ENCODE results near the gene SPATA12.

DNA sequence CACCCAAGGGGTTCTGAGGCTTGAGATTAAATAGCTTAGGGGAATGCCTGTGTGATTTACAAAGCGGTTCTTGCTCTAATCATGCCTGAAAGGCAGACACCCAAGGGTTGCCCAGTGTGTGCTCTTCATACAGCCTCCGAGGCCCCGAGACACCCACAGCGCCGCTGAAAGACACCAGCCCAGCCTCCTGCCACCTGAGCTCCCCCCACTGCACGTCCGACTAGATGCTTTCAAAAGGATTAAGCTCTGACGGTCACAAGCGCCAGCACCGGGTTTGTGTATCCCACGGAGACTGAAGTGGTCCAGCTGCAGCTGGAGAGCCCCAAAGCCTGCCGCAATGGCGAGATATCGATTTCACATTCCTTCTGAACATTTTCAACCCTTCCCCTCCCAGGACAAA lies 50.3 kb downstream of the SPATA12 start:
- no peak for TF ChIP-seq EZH2 (IDR thresholded peaks at IDR 0.05; ENCODE audit: low read length, unreplicated experiment)
- no peak for TF ChIP-seq CTCF (conservative IDR thresholded peaks at IDR 0.05; ENCODE audit: low read depth, low read length)
